HL-60/S4 (cell line): ENCODE measurements around the gene CFAP58.
"Not testable (repeated sequence)": the region's sequence is repeated elsewhere in the genome, so short reads cannot be mapped to it uniquely, and the experiment has no call there.

Source experiments
- in situ Hi-C: fragments of 300-500 bp; cut with MboI; formaldehyde crosslinking; loops from 2 replicates; pipeline ENCODE4 v1.14.3; 2022; ENCODE audit warnings: low sequenced_read_pairs

Gene CFAP58

DNA sequence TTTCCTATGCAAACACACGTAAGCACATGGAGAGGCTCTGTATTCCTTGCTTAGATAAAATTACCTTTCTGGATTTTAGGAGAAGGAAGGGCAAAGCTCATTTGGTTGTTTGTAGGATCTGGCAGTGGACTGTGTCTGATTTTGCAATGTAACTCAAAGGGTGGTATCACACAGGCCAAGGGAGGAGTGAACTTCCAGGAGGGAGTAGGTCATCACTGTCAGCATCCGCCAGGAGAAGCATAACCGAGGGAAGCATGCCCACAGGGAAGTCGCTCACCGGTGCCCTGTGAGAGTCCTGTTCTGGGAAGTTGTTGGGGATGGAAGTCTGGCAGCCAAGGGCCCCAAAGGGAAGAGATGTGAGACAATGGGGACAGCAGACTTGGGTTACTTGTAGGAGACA lies 74.4 kb downstream of the CFAP58 start:
- in situ Hi-C loops = no loop called here

DNA sequence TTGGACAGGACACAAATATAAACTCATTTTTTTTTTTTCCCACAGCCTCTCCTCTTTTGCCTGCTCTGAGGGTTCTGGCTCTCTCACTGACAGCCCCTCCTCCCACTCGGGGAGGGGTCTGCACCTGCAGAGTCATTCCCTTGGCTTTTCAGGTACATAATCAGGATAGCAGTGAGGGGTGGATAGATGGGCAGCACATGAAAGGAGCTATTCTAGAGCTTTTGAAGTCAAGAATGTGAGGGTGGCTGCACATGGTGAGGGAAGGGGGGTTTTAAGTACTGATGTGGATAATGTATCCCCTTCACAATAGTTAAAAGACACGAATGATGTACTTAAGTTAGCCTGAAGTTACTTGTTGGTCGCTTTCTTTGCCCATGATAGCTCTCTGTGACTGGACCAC lies 76.2 kb downstream of the CFAP58 start:
- in situ Hi-C loops = no loop called here

DNA sequence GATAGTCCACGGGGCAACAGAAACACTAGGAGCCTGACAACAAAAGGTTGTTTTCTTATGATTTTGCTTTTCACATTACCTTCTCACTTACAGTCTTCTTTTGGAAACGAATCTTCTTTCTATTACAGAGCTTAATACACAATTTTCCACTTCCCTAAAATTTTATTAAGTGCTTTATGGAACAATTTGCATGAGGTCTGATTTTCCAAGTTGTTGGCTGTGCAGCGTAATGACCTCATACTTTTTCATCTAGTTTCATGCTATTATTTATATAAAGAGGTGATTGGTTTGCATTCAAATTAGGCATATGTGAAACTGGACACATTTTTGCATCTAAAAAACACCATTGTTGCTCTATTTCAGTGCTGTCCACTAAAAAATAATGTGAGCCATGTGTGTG lies 76.7 kb downstream of the CFAP58 start:
- in situ Hi-C loops = no loop called here

DNA sequence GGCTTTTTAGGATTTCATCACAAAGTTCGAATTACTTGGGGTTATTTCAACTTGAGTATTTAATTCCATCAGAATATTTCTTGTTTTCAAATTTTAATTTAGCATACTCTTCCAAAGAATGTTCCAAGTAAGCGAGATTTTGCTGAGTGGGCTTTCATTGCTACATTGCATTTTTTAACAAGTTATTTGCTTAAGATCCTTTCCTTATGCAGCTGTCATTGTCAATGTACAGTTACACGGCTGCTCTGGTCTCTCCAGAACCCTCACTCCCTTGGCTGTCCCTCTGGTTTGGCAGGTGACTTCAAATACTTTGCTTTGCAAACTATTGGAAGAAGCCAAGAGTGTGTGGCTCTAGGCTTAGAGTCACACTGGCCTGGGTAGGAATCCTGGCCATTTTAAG lies 80.0 kb downstream of the CFAP58 start:
- in situ Hi-C loops = no loop called here

DNA sequence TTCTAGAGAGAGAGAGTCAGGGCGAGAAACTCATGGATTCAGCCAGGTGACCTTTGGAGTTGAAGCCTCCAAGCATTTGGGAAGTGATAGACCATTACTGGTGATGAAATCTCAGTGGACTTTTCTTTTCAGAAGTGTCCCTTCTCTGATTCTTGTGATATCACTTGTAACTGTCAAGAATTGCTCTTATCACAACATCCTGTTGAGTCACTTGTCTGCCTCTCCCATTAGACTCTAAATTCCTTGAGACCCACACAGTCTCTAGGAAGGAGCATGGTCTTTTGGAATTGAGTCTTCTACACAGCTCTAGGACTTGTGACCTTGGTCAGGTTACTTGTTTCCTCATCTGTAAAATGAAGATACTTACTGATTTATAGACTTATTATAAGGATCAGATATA lies 81.0 kb downstream of the CFAP58 start:
- in situ Hi-C loops = no loop called here

DNA sequence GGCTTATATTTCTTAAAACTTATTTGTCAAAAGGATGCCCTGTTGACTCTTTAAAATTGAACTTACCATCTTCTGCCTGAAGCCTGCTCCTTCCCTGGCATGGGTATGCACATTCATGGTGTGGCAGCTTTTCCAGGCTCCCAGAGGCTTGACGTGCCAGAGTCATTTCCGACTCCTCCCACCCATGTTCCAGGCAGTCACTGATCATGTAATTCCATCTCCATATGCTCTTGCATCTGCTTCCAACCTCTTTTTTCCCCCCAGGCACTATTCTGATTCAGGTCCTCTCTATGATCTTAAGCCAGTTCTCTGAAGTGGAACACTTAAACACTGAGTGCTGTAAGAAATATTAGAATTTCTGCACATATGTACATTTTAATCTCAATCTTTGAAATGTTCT lies 82.2 kb downstream of the CFAP58 start:
- in situ Hi-C loops = no loop called here

DNA sequence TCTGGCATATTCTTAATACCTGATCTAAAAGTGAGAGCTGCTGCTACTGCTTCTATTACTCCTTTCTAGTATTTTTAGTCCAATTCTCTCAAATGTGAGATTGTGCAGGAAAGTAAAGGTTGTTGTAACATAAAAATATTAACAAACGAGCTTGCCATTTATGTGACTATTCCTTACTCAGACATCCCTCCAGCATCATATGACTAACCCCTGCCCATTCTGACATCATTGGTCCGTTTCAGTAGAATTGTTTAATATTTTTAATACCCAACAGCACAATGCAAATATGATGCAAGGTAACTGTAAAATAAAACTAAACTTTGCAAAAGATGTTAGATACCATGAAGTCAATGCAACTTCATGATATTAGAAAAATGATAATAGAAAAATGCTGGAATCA lies 83.6 kb downstream of the CFAP58 start:
- in situ Hi-C loops = no loop called here

DNA sequence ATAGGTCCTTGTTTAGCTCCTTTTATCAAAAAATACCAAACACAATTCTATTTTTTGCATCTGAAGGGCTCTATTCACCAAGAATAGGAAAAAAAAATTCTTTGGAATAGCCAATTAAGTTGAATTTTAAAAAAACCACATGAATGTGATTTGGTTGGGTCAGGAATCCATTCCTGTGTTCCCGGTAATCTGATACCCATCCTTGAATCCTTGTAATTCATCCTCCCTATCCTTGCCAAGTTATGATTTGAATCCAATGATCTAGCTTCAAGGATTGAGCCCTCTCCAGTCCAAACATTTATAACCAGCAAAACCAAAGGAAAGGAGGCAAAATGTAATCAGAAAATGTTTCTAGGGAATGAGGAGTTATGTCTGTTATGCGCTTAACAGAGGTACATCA lies 86.6 kb downstream of the CFAP58 start:
- in situ Hi-C loops = no loop called here

DNA sequence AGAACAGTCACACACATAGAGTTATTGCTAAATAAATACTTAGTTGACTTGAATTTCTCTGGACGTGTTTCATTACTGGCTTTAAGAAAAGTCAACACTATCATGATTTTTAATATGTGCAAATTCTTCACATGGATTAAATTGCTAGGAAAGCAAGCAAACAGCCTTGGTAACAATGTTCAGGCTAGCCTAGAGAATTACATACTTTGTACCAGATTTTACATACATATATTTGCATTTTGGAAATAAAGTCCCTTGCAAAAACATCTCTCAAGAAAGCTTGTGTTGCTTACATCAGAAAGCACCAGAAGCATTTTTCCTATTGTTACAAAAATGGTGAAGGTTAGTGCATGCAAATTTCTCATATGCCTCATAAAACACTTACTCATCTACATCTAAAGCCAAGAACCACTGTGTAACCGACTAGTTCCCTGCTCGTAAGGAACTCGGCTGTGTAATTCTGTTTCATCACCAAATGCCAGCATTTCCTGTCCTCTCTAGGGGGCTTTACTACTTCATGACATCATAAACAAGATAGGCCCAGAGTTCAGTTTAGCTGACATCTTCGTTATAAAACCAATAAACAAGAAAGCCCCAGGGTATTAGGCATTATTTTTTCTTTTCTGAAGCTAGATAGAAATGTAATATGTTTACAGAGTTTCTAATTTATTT lies 87.8 kb downstream of the CFAP58 start:
- in situ Hi-C loops = no loop called here

DNA sequence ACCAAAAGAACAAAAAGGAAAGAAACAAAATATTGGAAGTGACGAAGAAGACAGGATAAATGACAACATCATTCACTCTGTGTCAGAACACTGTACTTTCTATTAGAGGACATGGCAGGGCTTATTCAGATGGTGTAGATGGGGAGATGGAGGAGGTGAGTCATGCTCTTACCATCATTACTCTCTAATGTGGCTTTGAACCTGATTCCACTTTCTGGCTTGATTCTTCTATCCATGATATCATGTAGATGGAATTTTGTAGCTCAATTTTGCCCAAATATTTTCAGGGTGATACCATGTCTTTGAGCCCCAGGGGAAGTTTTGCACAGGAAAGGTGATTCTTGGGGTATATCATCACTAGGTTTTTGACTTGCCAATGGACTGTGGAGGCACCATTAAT lies 91.7 kb downstream of the CFAP58 start:
- in situ Hi-C loops = no loop called here

DNA sequence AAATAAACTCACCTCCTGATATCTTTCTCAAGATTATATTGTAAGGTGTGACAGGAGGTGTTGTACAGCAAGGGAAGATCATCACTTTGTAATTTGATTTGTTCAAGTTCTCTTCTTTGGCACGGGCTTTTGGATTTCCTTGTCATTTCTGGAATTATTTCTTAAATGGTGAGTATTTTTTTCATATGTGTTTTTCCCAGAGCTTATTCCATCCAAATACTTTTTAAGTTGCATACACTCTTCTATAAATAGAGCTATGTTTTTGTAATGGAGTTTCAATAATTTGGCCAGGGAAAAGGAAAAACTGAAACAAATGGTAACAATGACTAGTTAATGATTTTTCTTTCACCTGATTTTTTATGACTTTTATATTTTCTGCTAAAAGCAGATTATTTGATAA lies 92.5 kb downstream of the CFAP58 start:
- in situ Hi-C loops = no loop called here

DNA sequence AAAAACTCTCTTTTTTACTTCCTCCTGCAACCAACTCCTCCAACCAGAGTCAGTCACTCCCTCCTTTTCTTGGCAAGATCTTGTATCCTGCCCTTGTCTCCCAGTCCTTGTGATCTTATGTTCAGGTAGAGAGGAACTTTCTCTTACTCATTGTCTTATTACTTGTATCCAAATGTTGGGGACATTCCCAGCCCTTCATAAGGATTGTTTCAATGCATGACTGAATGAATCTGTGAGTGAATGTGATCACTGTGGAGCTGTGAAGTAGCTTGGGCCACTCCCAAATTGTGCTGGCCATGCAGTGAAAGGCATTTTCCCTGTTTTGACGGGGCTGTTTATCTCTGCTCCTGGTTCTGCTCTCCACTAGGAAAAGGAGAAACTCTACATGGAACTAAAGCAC lies 93.7 kb downstream of the CFAP58 start:
- in situ Hi-C loops = no loop called here

DNA sequence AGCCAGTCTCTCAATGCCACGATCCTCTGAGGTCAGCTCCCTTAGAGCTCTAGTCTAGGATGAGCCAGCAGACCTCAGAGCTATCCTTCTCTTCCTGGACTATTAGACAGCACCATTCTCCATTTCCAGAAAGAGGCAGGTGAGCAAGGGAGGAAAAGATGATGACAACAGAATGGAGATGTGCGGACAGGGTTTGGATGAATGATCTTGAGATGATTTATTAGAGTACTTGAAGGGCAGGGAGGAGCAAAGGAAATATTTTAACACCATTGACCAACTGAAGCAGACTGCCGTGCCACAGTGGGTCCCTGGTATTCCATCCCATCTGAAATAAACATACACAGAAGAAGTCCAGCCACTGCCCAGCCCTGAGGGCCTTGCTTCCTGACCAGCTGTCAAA lies 94.3 kb downstream of the CFAP58 start:
- in situ Hi-C loops = no loop called here

DNA sequence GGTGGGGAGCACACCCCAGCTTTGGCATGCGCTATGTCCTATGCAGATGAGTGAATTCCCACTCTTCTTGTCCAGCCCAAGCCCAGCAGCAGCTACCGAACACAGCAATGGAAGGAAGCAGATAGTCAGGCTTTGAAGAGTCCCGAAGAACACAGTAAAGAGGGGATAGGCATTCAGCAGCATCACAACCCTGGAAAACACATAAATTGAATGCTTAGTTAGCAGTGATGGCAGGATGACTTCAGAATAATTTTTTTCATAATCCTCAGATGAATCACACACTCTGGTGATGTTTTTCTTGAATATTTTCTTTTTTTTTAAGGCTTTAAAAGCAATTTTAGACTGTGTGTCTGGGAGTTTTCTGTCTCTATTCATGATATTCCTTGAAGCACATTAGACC lies 95.8 kb downstream of the CFAP58 start:
- in situ Hi-C loops = no loop called here

DNA sequence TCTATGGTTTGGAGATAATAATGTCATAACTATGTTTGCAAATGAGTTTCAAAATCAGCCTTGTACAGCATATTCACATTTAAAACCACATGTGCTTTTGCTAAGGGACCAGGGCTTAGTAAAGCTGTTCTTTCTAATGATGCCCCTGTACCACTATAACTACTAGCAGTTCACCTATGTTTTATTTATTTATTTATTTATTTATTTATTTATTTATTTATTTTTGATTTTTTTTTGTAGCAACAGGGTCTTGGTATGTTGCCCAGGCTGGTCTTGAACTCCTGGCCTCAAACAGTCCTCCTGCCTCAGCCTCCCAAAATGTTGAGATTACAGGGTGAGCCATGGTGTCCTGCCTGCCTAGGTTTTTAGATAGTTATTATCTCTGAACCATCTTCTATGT lies 96.9 kb downstream of the CFAP58 start:
- in situ Hi-C loops = no loop called here

DNA sequence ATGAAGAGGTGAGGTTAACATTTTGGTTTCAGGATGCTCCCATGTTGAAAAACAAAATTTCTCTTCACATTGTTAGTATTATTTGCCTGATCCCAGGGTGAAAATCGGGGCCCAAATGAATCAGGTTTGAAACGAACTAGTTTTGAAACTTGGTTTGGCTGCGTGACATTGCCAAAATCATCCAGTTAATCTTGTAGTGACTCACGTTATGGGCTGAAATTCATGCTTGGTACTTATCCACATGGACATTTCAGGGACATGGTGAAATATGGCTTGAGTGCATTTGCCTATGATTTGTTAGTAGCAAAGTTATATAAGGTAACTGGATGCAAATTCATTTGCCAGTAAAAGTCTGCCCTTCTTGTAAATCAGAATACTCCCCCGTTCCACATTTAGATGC lies 97.3 kb downstream of the CFAP58 start:
- in situ Hi-C loops = no loop called here

DNA sequence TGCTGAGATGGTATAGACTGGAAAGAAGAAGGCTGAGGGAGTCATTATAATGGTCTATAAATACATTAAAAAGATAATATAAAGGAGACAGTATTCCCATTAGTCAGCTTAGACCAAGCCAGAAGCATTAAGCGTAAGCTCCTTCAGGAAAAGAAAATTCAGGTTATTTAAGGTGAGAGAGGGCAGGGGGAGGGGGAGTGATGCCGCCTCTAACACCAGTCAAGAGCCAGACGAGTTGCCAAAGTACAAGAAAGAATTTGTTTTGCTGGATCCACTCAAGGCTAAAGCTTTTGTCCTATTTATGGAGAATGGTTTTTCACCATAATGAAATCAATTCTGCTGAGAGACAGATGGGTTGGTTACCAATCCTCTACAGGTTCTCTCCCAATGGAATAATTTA lies 99.3 kb downstream of the CFAP58 start:
- in situ Hi-C loops = no loop called here

DNA sequence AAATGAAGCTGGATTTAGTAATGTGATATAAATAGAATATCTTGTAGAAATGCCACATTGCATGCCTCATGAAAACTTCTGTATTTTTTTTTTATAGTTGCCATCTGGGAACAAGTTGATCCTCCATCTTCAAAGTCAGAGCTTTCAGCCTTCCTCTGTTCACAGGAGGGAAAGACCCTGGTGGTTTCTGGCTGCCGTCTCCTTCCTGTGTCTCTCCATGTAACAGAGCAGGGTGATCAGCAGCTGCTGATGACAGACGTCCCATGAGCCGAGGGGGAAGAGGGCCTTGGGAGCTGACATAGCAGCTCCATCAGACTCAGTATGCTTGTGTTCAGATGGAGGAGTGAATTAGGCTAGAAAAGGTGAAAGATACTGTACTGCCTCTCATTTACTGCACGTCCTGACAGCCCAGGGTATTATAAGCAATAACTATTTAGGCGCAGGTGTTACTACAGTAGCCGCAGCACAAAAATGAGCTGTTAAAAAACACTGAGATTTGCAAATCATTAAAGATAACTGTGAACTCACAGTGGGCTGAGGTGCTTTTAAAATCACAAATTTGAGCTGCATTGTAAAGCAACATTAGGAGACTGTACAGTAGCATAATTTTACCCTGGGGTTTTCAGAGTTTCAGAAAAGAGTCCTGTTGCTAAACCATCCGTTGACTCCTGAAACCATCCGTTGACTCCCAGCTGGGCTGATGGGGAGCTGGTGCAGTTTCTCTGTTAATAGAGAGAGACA lies 103.3 kb downstream of the CFAP58 start:
- in situ Hi-C loops = no loop called here

DNA sequence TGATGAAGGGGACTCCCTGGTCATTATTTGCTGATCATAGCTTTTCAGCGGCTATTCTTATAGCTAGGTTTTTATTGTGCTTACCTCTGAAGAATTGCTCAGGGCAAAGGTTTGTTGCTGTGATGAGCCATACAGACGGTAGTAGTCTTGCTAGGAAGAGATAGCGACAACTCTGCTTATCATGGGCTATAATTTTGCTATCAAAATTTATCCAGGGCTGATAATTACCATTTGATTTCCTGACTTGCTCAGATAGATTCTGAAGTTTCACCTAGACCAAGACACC lies 103.9 kb downstream of the CFAP58 start:
- in situ Hi-C loops = no loop called here

DNA sequence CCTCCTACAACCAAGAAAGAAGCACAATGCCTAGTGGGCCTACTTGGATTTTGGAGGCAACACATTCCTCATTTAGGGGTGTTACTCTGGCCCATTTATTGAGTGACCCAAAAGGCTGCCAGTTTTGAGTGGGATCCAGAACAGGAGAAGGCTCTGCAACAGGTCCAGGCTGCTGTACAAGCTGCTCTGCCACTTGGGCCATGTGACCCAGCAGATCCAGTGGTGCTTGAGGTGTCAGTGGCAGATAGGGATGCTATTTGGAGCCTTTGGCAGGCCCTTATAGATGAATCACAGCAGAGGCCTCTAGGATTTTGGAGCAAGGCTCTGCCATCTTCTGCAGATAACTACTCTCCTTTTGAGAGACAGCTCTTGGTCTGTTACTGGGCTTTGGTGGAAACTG lies 111.9 kb downstream of the CFAP58 start:
- in situ Hi-C loops = not testable (repeated sequence)

DNA sequence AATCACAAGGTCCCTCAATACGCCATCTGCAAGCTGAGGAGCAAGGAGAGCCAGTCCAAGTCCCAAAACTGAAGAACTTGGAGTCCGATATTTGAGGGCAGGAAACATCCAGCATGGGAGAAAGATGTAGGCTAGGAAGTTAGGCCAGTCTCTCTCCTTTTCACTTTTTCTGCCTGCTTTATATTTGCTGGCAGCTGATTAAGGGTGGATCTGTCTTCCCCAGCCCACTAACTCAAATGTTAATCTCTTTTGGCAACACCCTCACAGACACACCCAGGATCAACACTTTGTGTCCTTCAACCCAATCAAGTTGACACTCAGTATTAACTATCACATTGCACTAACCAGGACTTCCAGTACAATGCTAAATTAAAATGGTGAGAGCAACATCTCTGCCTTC lies 115.2 kb downstream of the CFAP58 start:
- in situ Hi-C loops = not testable (repeated sequence)

DNA sequence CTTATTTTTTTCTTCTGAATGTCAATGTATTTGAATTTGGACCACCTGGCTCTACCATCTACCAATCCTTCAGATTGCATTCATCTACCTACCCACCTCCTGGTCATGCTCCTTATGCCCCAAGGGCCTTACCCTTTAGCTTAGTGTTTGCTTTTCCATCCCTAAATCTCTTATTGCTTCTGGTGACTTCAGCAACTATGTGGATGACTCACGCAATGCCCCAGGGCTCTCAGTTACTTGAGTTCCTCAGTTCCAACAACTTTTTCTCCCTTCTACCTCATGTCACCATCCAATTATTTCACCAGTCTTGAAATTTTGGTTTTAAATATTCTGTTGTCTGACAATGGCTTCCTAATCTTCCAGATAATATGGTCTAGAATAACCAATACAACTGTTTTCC lies 118.9 kb downstream of the CFAP58 start:
- in situ Hi-C loops = no loop called here
